ENCODE measurements around the gene VPS51.
A peak's percentile ranks its signal among the peaks of the same experiment; 100 is the strongest.

The VPS51 gene

GRCh38 chr11:65125197-65126056 is 29.4 kb downstream of the VPS51 start:
- no peaks in the 10 kb centered on the region for H3K9me3 ChIP-seq
- no peak for DNase-seq (ENCODE audit: low spot score in 2 of 2)
- H3K4me1 ChIP-seq: peaks cover 17% of the 10 kb centered on the region
- H3K27me3 ChIP-seq (ENCODE audit: low read depth): no peaks in the 10 kb centered on the region
- no peak overlapping the region for H3K4me3 ChIP-seq
- in situ Hi-C loops (cut with MboI; ENCODE audit: low sequenced_read_pairs): no loop called here
- H3K36me3 ChIP-seq (replicated peaks): peaks cover 74% of the 10 kb centered on the region

GRCh38 chr11:65126624-65127274 is 30.7 kb downstream of the VPS51 start:
- H3K27me3 ChIP-seq (ENCODE audit: low read depth): no peaks in the 10 kb centered on the region
- H3K4me3 ChIP-seq: no peak overlapping the region
- peaks cover 72% of the 10 kb centered on the region for H3K36me3 ChIP-seq (replicated peaks)
- DNase-seq (ENCODE audit: low spot score in 2 of 2): no peak
- in situ Hi-C loops (cut with MboI; ENCODE audit: low sequenced_read_pairs): no loop called here
- peaks cover 11% of the 10 kb centered on the region; the same call in 1 of the 2 replicates for H3K4me1 ChIP-seq
- H3K9me3 ChIP-seq: no peaks in the 10 kb centered on the region

GRCh38 chr11:65127473-65128181 is 31.6 kb downstream of the VPS51 start:
- no peak overlapping the region for H3K4me3 ChIP-seq
- DNase-seq (ENCODE audit: low spot score in 2 of 2): no peak
- in situ Hi-C loops (cut with MboI; ENCODE audit: low sequenced_read_pairs): no loop called here
- H3K9me3 ChIP-seq: no peaks in the 10 kb centered on the region
- H3K27me3 ChIP-seq (ENCODE audit: low read depth): no peaks in the 10 kb centered on the region
- H3K36me3 ChIP-seq (replicated peaks): peaks cover 78% of the 10 kb centered on the region
- peaks cover 11% of the 10 kb centered on the region; the same call in 1 of the 2 replicates for H3K4me1 ChIP-seq

- no peaks in the 10 kb centered on the region for H3K9me3 ChIP-seq
- peaks cover 6% of the 10 kb centered on the region; the same call in 1 of the 2 replicates for H3K4me1 ChIP-seq
- no peak overlapping the region for H3K4me3 ChIP-seq
- in situ Hi-C loops (cut with MboI; ENCODE audit: low sequenced_read_pairs): no loop called here
- H3K27me3 ChIP-seq (ENCODE audit: low read depth): no peaks in the 10 kb centered on the region
- no peak for DNase-seq (ENCODE audit: low spot score in 2 of 2)
- H3K36me3 ChIP-seq (replicated peaks): peaks cover 76% of the 10 kb centered on the region
Observed at GRCh38 chr11:65128182-65129145, 32.5 kb downstream of the VPS51 start.

GRCh38 chr11:65129649-65130441 is 33.8 kb downstream of the VPS51 start:
- Histone ChIP-seq H3K4me1 (0 out of 2 replicates have a peak, but pooled peaks cover 3% of the 10 kb centered on the region), H3K27me3 (ENCODE audit: low read depth) (no peaks in the 10 kb centered on the region), H3K9me3 (no peaks in the 10 kb centered on the region), H3K4me3 (no peak overlapping the region), H3K36me3 (replicated peaks) (peaks cover 68% of the 10 kb centered on the region)
- in situ Hi-C loops (cut with MboI; ENCODE audit: low sequenced_read_pairs): no loop called here
- no peak for DNase-seq (ENCODE audit: low spot score in 2 of 2)

- no peak overlapping the region for H3K4me3 ChIP-seq
- in situ Hi-C loops (cut with MboI; ENCODE audit: low sequenced_read_pairs): no loop called here
- H3K27me3 ChIP-seq (ENCODE audit: low read depth): no peaks in the 10 kb centered on the region
- no peaks in the 10 kb centered on the region for H3K9me3 ChIP-seq
- DNase-seq (ENCODE audit: low spot score in 2 of 2): no peak
- peaks cover 58% of the 10 kb centered on the region for H3K36me3 ChIP-seq (replicated peaks)
- H3K4me1 ChIP-seq: peaks cover 9% of the 10 kb centered on the region; the same call in 1 of the 2 replicates
Observed at GRCh38 chr11:65130631-65131416, 34.8 kb downstream of the VPS51 start.

- H3K4me3 ChIP-seq: no peak overlapping the region
Observed at GRCh38 chr11:65131417-65131776, 35.4 kb downstream of the VPS51 start.

GRCh38 chr11:65131895-65132237 is 35.9 kb downstream of the VPS51 start:
- Histone ChIP-seq H3K27me3 (ENCODE audit: low read depth) (no peaks in the 10 kb centered on the region), H3K9me3 (no peaks in the 10 kb centered on the region), H3K4me3 (no peak overlapping the region), H3K4me1 (peaks cover 9% of the 10 kb centered on the region; the same call in 1 of the 2 replicates), H3K36me3 (replicated peaks) (peaks cover 49% of the 10 kb centered on the region)
- in situ Hi-C loops (cut with MboI; ENCODE audit: low sequenced_read_pairs): no loop called here
- no peak for DNase-seq (ENCODE audit: low spot score in 2 of 2)

More at GRCh38 chr11:65131417-65131776, 35.4 kb downstream of the VPS51 start:
- no peaks in the 10 kb centered on the region for H3K27me3 ChIP-seq (ENCODE audit: low read depth)
- peaks cover 54% of the 10 kb centered on the region for H3K36me3 ChIP-seq (replicated peaks)
- in situ Hi-C loops (cut with MboI; ENCODE audit: low sequenced_read_pairs): no loop called here
- no peaks in the 10 kb centered on the region for H3K9me3 ChIP-seq
- H3K4me1 ChIP-seq: peaks cover 9% of the 10 kb centered on the region; the same call in 1 of the 2 replicates
- DNase-seq (ENCODE audit: low spot score in 2 of 2): no peak

- Histone ChIP-seq H3K4me3 (no peak overlapping the region), H3K36me3 (replicated peaks) (peaks cover 44% of the 10 kb centered on the region), H3K4me1 (peaks cover 9% of the 10 kb centered on the region; the same call in 1 of the 2 replicates), H3K9me3 (no peaks in the 10 kb centered on the region), H3K27me3 (ENCODE audit: low read depth) (no peaks in the 10 kb centered on the region)
- no peak for DNase-seq (ENCODE audit: low spot score in 2 of 2)
- in situ Hi-C loops (cut with MboI; ENCODE audit: low sequenced_read_pairs): no loop called here
Observed at GRCh38 chr11:65132238-65132987, 36.4 kb downstream of the VPS51 start.

GRCh38 chr11:65132988-65133700 is 37.1 kb downstream of the VPS51 start:
- in situ Hi-C loops (cut with MboI; ENCODE audit: low sequenced_read_pairs): no loop called here
- Histone ChIP-seq H3K4me3 (peak overlapping the region; percentile 72), H3K9me3 (no peaks in the 10 kb centered on the region), H3K27me3 (ENCODE audit: low read depth) (no peaks in the 10 kb centered on the region), H3K36me3 (replicated peaks) (peaks cover 39% of the 10 kb centered on the region), H3K4me1 (peaks cover 9% of the 10 kb centered on the region; the same call in 1 of the 2 replicates)
- DNase-seq (ENCODE audit: low spot score in 2 of 2): peak in 1 of 2 experiments; percentile 67

GRCh38 chr11:65133724-65134123 is 37.7 kb downstream of the VPS51 start:
- H3K4me3 ChIP-seq: peak overlapping the region; percentile 72
- in situ Hi-C loops (cut with MboI; ENCODE audit: low sequenced_read_pairs): no loop called here
- no peaks in the 10 kb centered on the region for H3K9me3 ChIP-seq
- H3K27me3 ChIP-seq (ENCODE audit: low read depth): no peaks in the 10 kb centered on the region
- H3K36me3 ChIP-seq (replicated peaks): peaks cover 33% of the 10 kb centered on the region
- H3K4me1 ChIP-seq: peaks cover 9% of the 10 kb centered on the region; the same call in 1 of the 2 replicates
- no peak for DNase-seq (ENCODE audit: low spot score in 2 of 2)
